OCI-LY1 (cell line): ENCODE measurements around the gene USP48.

Experiments used
- H2AFZ ChIP-seq: fragments of 200-600 bp; sonication (generic), shearing (Covaris generic); 2 replicates; pipeline ENCODE4 v1.6.0; 2014; ENCODE audit warnings: antibody characterized with exemption, mild to moderate bottlenecking, low read length
- H3F3A ChIP-seq: fragments of 200-600 bp; sonication (generic), shearing (Covaris generic); 2 replicates; pipeline ENCODE4 v1.6.0; 2014; ENCODE audit warnings: mild to moderate bottlenecking, antibody characterized with exemption, low read length, moderate library complexity; ENCODE audit not compliant: insufficient read depth
- H3K27ac ChIP-seq: fragments of 200-600 bp; sonication (generic); 2 replicates; pipeline ENCODE4 v1.5.1; 2014; ENCODE audit warnings: low read length, mixed run types, mild to moderate bottlenecking, low read depth; ENCODE audit not compliant: poor library complexity, severe bottlenecking
- H3K27me3 ChIP-seq: fragments of 200-600 bp; sonication (generic); 2 replicates; pipeline ENCODE4 v1.6.0; 2014; ENCODE audit warnings: antibody characterized with exemption, mild to moderate bottlenecking, low read length, moderate library complexity; ENCODE audit not compliant: insufficient read depth
- H3K36me3 ChIP-seq: fragments of 200-600 bp; sonication (generic); 2 replicates; pipeline ENCODE4 v1.6.1; 2014; ENCODE audit warnings: mild to moderate bottlenecking, antibody characterized with exemption, low read length, moderate library complexity, mixed read lengths; ENCODE audit not compliant: insufficient read depth
- H3K4me1 ChIP-seq: fragments of 200-600 bp; sonication (generic); 2 replicates; pipeline ENCODE4 v1.5.1; 2014; ENCODE audit warnings: mild to moderate bottlenecking, low read length, moderate library complexity; ENCODE audit not compliant: insufficient read depth, severe bottlenecking
- H3K4me2 ChIP-seq: fragments of 200-600 bp; sonication (generic), shearing (Covaris generic); 2 replicates; pipeline ENCODE4 v1.6.1; 2014; ENCODE audit warnings: low read length
- H3K4me3 ChIP-seq: fragments of 200-600 bp; sonication (generic); 2 replicates; pipeline ENCODE4 v1.5.1; 2014; ENCODE audit warnings: low read length, low read depth, mild to moderate bottlenecking, mixed read lengths; ENCODE audit not compliant: poor library complexity, severe bottlenecking
- H3K79me2 ChIP-seq: fragments of 200-600 bp; shearing (Covaris generic); 2 replicates; pipeline ENCODE4 v1.6.1; 2016; ENCODE audit warnings: mixed run types, low read length, mixed read lengths; ENCODE audit not compliant: insufficient read depth
- H3K9ac ChIP-seq: fragments of 200-600 bp; sonication (generic), shearing (Covaris generic); 2 replicates; pipeline ENCODE4 v1.6.1; 2014; ENCODE audit warnings: mild to moderate bottlenecking, low read length, mixed read lengths
- H3K9me2 ChIP-seq: fragments of 200-600 bp; sonication (generic), shearing (Covaris generic); 2 replicates; pipeline ENCODE4 v1.6.1; 2014; ENCODE audit warnings: low read depth, mild to moderate bottlenecking, low read length, mixed read lengths
- H3K9me3 ChIP-seq: fragments of 200-600 bp; shearing (Covaris generic); 2 replicates; pipeline ENCODE4 v1.6.1; 2014; ENCODE audit warnings: low read length, mixed read lengths
- H4K20me1 ChIP-seq: fragments of 200-600 bp; sonication (generic), shearing (Covaris generic); 2 replicates; pipeline ENCODE4 v1.6.0; 2016; ENCODE audit warnings: mild to moderate bottlenecking, low read length; ENCODE audit not compliant: insufficient read depth
- CTCF ChIP-seq: fragments of 200-600 bp; sonication (generic), shearing (Covaris generic); IDR thresholded peaks from 2 replicates; pipeline ENCODE4 v1.5.1; 2017; ENCODE audit warnings: mild to moderate bottlenecking, antibody characterized with exemption, low read length, moderate library complexity, mixed read lengths
- EZH2 ChIP-seq: fragments of 200-600 bp; sonication (generic), shearing (Covaris generic); IDR thresholded peaks from 2 replicates; pipeline ENCODE4 v1.8.0; 2017; ENCODE audit warnings: borderline replicate concordance, mixed run types, mild to moderate bottlenecking, antibody characterized with exemption, low read length, moderate library complexity, mixed read lengths

The USP48 gene

GRCh38 chr1:21804536-21804935 lies 21.6 kb upstream of the USP48 start:
- no peaks in the 10 kb centered on the region for H3F3A ChIP-seq
- no peaks in the 10 kb centered on the region for H4K20me1 ChIP-seq
- H3K27ac ChIP-seq, result no peak overlapping the region
- no peak overlapping the region for H3K4me3 ChIP-seq
- no peaks in the 10 kb centered on the region; the same call in 1 of the 2 replicates for H3K27me3 ChIP-seq
- H2AFZ ChIP-seq, result no peak overlapping the region
- H3K4me2 ChIP-seq, result no peak overlapping the region
- H3K36me3 ChIP-seq, result no peaks in the 10 kb centered on the region
- no peaks in the 10 kb centered on the region for H3K9me3 ChIP-seq
- no peaks in the 10 kb centered on the region for H3K9me2 ChIP-seq
- H3K4me1 ChIP-seq, result no peaks in the 10 kb centered on the region
- no peak overlapping the region for H3K9ac ChIP-seq
- no peaks in the 10 kb centered on the region for H3K79me2 ChIP-seq
- TF ChIP-seq EZH2, result no peak
- no peak for TF ChIP-seq CTCF

GRCh38 chr1:21801100-21801499 lies 18.2 kb upstream of the USP48 start:
- no peak for TF ChIP-seq CTCF
- no peak for TF ChIP-seq EZH2
- Histone ChIP-seq H3K4me2 (no peak overlapping the region), H3K79me2 (no peaks in the 10 kb centered on the region)

GRCh38 chr1:21799730-21800129 lies 16.8 kb upstream of the USP48 start:
- Histone ChIP-seq H4K20me1 (no peaks in the 10 kb centered on the region), H3K36me3 (no peaks in the 10 kb centered on the region), H2AFZ (no peak overlapping the region), H3F3A (no peaks in the 10 kb centered on the region), H3K9ac (no peak overlapping the region), H3K4me2 (no peak overlapping the region), H3K4me1 (no peaks in the 10 kb centered on the region), H3K9me3 (peaks cover 4% of the 10 kb centered on the region), H3K27me3 (no peaks in the 10 kb centered on the region; the same call in 1 of the 2 replicates), H3K27ac (no peak overlapping the region), H3K4me3 (no peak overlapping the region), H3K9me2 (no peaks in the 10 kb centered on the region), H3K79me2 (no peaks in the 10 kb centered on the region)
- TF ChIP-seq CTCF (no peak), EZH2 (no peak)

More at GRCh38 chr1:21801100-21801499, 18.2 kb upstream of the USP48 start:
- Histone ChIP-seq H3K9ac (no peak overlapping the region), H3F3A (no peaks in the 10 kb centered on the region), H3K27ac (no peak overlapping the region), H3K4me3 (no peak overlapping the region), H4K20me1 (no peaks in the 10 kb centered on the region), H3K4me1 (no peaks in the 10 kb centered on the region), H3K36me3 (no peaks in the 10 kb centered on the region), H2AFZ (no peak overlapping the region), H3K9me3 (no peaks in the 10 kb centered on the region), H3K9me2 (no peaks in the 10 kb centered on the region), H3K27me3 (no peaks in the 10 kb centered on the region; the same call in 1 of the 2 replicates)
